Neural cell (in vitro differentiated cells): ENCODE data around the gene ANKAR. TPM values are rescaled to one million over a fixed set of nuclear protein-coding genes. Genes with fewer than 3 reads are reported as not detected.
"Not testable (repeated sequence)": the region's sequence is repeated elsewhere in the genome, so short reads cannot be mapped to it uniquely, and the experiment has no call there.

Source experiments
- H2AFZ ChIP-seq: fragments of 200-600, 300-800 bp; sonication (generic), shearing (Covaris generic); 2 replicates; pipeline ENCODE4 v1.6.0; 2014; ENCODE audit warnings: low read depth, mild to moderate bottlenecking, antibody characterized with exemption, low read length, moderate library complexity
- H3F3A ChIP-seq: fragments of 200-600 bp; shearing (Covaris generic); 2 replicates; pipeline ENCODE4 v1.6.1; 2016; ENCODE audit warnings: mild to moderate bottlenecking, moderate library complexity, mixed read lengths, antibody characterized with exemption, low read length; ENCODE audit not compliant: insufficient read depth, poor library complexity, severe bottlenecking
- H3K27ac ChIP-seq: fragments of 200-600, 300-800 bp; sonication (generic), shearing (Covaris generic); 2 replicates; pipeline ENCODE4 v1.5.1; 2014; ENCODE audit warnings: mild to moderate bottlenecking, low read length, moderate library complexity
- H3K27me3 ChIP-seq: fragments of 300-800, 200-600 bp; sonication (generic), shearing (Covaris generic); 2 replicates; pipeline ENCODE4 v1.6.0; 2014; ENCODE audit warnings: mild to moderate bottlenecking, low read depth, low read length, moderate library complexity; ENCODE audit not compliant: insufficient read depth
- H3K36me3 ChIP-seq: fragments of 300-800, 200-600 bp; sonication (generic), shearing (Covaris generic); 2 replicates; pipeline ENCODE4 v1.5.1; 2014; ENCODE audit warnings: mild to moderate bottlenecking, antibody characterized with exemption, low read length, moderate library complexity; ENCODE audit not compliant: insufficient read depth
- H3K4me2 ChIP-seq: fragments of 300-800, 200-600 bp; sonication (generic), shearing (Covaris generic); 2 replicates; pipeline ENCODE4 v1.6.0; 2014; ENCODE audit warnings: mild to moderate bottlenecking, low read length
- H3K4me3 ChIP-seq: fragments of 300-800, 200-600 bp; sonication (generic), shearing (Covaris generic); 2 replicates; pipeline ENCODE4 v1.5.1; 2014; ENCODE audit warnings: mild to moderate bottlenecking, low read length, moderate library complexity
- H3K79me2 ChIP-seq: fragments of 200-600 bp; shearing (Covaris generic); replicated peaks from 2 replicates; pipeline ENCODE4 v1.6.0; 2014; ENCODE audit warnings: mild to moderate bottlenecking, low read length, moderate library complexity; ENCODE audit not compliant: insufficient read depth
- H3K9ac ChIP-seq: fragments of 300-800, 200-600 bp; sonication (generic), shearing (Covaris generic); 2 replicates; pipeline ENCODE4 v1.6.1; 2016; ENCODE audit warnings: mild to moderate bottlenecking, low read length, mixed read lengths
- H3K9me2 ChIP-seq: fragments of 200-600 bp; shearing (Covaris generic); 2 replicates; pipeline ENCODE4 v1.6.1; 2016; ENCODE audit warnings: mild to moderate bottlenecking, low read length, mixed read lengths; ENCODE audit not compliant: insufficient read depth
- H3K9me3 ChIP-seq: fragments of 200-600, 300-800 bp; sonication (generic), shearing (Covaris generic); 2 replicates; pipeline ENCODE4 v1.6.1; 2016; ENCODE audit warnings: mild to moderate bottlenecking, mixed run types, low read length, moderate library complexity, mixed read lengths
- H4K20me1 ChIP-seq: fragments of 200-600 bp; shearing (Covaris generic); 2 replicates; pipeline ENCODE4 v1.6.1; 2016; ENCODE audit warnings: mild to moderate bottlenecking, mixed run types; ENCODE audit not compliant: insufficient read depth
- CTCF ChIP-seq: fragments of 450-650 bp; IDR thresholded peaks from 2 replicates; pipeline ENCODE4 v1.5.1; 2014; ENCODE audit warnings: antibody characterized with exemption, mild to moderate bottlenecking, moderate library complexity; ENCODE audit not compliant: poor library complexity, severe bottlenecking
- EP300 ChIP-seq: fragments of 450-650 bp; conservative IDR thresholded peaks from 2 replicates; pipeline ENCODE4 v1.6.1; 2014; ENCODE audit warnings: antibody characterized with exemption, mild to moderate bottlenecking, moderate library complexity; ENCODE audit not compliant: poor library complexity, severe bottlenecking
- EZH2 ChIP-seq: fragments of 200-600, 300-800 bp; shearing (Covaris generic), sonication (generic); IDR thresholded peaks from 2 replicates; pipeline ENCODE4 v1.6.1; 2014; ENCODE audit warnings: antibody characterized with exemption, low read length, borderline replicate concordance, mild to moderate bottlenecking; ENCODE audit not compliant: insufficient read depth, poor library complexity, severe bottlenecking
- MXI1 ChIP-seq: fragments of 450-650 bp; conservative IDR thresholded peaks from 2 replicates; pipeline ENCODE4 v1.6.1; 2014; ENCODE audit warnings: antibody characterized with exemption, mild to moderate bottlenecking; ENCODE audit not compliant: poor library complexity, severe bottlenecking
- POLR2AphosphoS5 ChIP-seq: IDR thresholded peaks from 2 replicates; pipeline ENCODE4 v1.6.1; 2012
- RAD21 ChIP-seq: fragments of 450-650 bp; conservative IDR thresholded peaks from 2 replicates; pipeline ENCODE4 v1.6.1; 2014; ENCODE audit warnings: antibody characterized with exemption, mild to moderate bottlenecking, moderate library complexity
- REST ChIP-seq: IDR thresholded peaks from 2 replicates; pipeline ENCODE4 v1.6.1; 2012; ENCODE audit warnings: borderline replicate concordance
- SMC3 ChIP-seq: fragments of 450-650 bp; conservative IDR thresholded peaks from 2 replicates; pipeline ENCODE4 v1.6.1; 2014; ENCODE audit warnings: antibody characterized with exemption, mild to moderate bottlenecking, moderate library complexity; ENCODE audit not compliant: poor library complexity
- TAF1 ChIP-seq: IDR thresholded peaks from 2 replicates; pipeline ENCODE4 v1.6.1; 2012; ENCODE audit warnings: low read depth
- polyA plus RNA-seq: library from polyadenylated mRNA; depleted of rRNA; stranded (reverse); fragments of >200 nt; gene quantifications from 2 replicates; pipeline ENCODE4 v1.2.3, GENCODE V29; 2014

ANKAR gene
- polyA plus RNA-seq, 1 donor from 2014 or later, result 7.4 TPM

GRCh38 chr2:189651284-189651683, 23.2 kb upstream of the ANKAR start:
- H3K27me3 ChIP-seq, result no peaks in the 10 kb centered on the region
- TF ChIP-seq CTCF (no peak), POLR2AphosphoS5 (no peak), REST (no peak), EP300 (no peak), TAF1 (no peak), RAD21 (no peak), EZH2 (no peak), MXI1 (no peak), SMC3 (no peak)
- no peaks in the 10 kb centered on the region for H3F3A ChIP-seq
- no peaks in the 10 kb centered on the region for H3K36me3 ChIP-seq
- no peaks in the 10 kb centered on the region for H4K20me1 ChIP-seq
- H3K9me2 ChIP-seq, result no peaks in the 10 kb centered on the region
- no peaks in the 10 kb centered on the region for H3K79me2 ChIP-seq
- H3K27ac ChIP-seq, result no peak overlapping the region
- no peak overlapping the region for H3K4me2 ChIP-seq
- H2AFZ ChIP-seq, result no peak overlapping the region
- H3K4me3 ChIP-seq, result no peak overlapping the region
- no peak overlapping the region for H3K9ac ChIP-seq
- no peaks in the 10 kb centered on the region for H3K9me3 ChIP-seq

GRCh38 chr2:189653464-189653863, 21.0 kb upstream of the ANKAR start:
- not testable (repeated sequence) for H3K79me2 ChIP-seq, H3K4me2 ChIP-seq, H3K9ac ChIP-seq, H3K9me3 ChIP-seq, H2AFZ ChIP-seq, H3K27me3 ChIP-seq, H4K20me1 ChIP-seq, H3K36me3 ChIP-seq, H3F3A ChIP-seq, H3K27ac ChIP-seq, H3K9me2 ChIP-seq, H3K4me3 ChIP-seq

- H3K9ac ChIP-seq, result no peak overlapping the region
- no peak overlapping the region for H3K4me3 ChIP-seq
- no peaks in the 10 kb centered on the region for H3K9me3 ChIP-seq
- H2AFZ ChIP-seq, result no peak overlapping the region
- no peaks in the 10 kb centered on the region for H4K20me1 ChIP-seq
- no peak overlapping the region for H3K4me2 ChIP-seq
- H3K27ac ChIP-seq, result no peak overlapping the region
- no peaks in the 10 kb centered on the region for H3K79me2 ChIP-seq
- H3K36me3 ChIP-seq, result no peaks in the 10 kb centered on the region
- no peaks in the 10 kb centered on the region for H3F3A ChIP-seq
- TF ChIP-seq MXI1 (no peak), POLR2AphosphoS5 (no peak), SMC3 (no peak), CTCF (no peak), REST (no peak), TAF1 (no peak), EZH2 (no peak), EP300 (no peak), RAD21 (no peak)
- H3K27me3 ChIP-seq, result no peaks in the 10 kb centered on the region
- H3K9me2 ChIP-seq, result no peaks in the 10 kb centered on the region
These were observed 19.8 kb upstream of the ANKAR start for GRCh38 chr2:189654641-189655040.
